Stomach smooth muscle (tissue), 2 donors: Measurements from ENCODE around the gene PTPN3.

ENCODE experiments used
- H3K27ac ChIP-seq: one replicate; pipeline ENCODE4 v1.7.0; 2013; ENCODE audit warnings: mild to moderate bottlenecking, low read length, inconsistent platforms
- H3K27me3 ChIP-seq, 2 donors: one replicate each; pipeline ENCODE4 v1.7.0; 2013; ENCODE audit warnings: low read length in 2 of 2; ENCODE audit not compliant: insufficient read depth in 2 of 2, control insufficient read depth in 1 of 2
- H3K36me3 ChIP-seq, 2 donors: one replicate each; pipeline ENCODE4 v1.7.0; 2013; ENCODE audit warnings: low read length in 2 of 2; ENCODE audit not compliant: control insufficient read depth in 2 of 2, insufficient read depth in 2 of 2
- H3K4me1 ChIP-seq: one replicate; pipeline ENCODE4 v1.7.0; 2013; ENCODE audit warnings: low read length; ENCODE audit not compliant: control insufficient read depth, insufficient read depth
- H3K4me3 ChIP-seq, 2 donors: one replicate each; pipeline ENCODE4 v1.7.0; 2013; ENCODE audit warnings: low read length in 2 of 2
- H3K9ac ChIP-seq, 2 donors: one replicate each; pipeline ENCODE4 v1.7.0; 2013; ENCODE audit warnings: low read length in 2 of 2, mild to moderate bottlenecking in 1 of 2
- H3K9me3 ChIP-seq, 2 donors: one replicate each; pipeline ENCODE4 v1.7.0; 2013; ENCODE audit warnings: low read length in 2 of 2; ENCODE audit not compliant: control insufficient read depth in 2 of 2
- donor health status: healthy.
- donor health status: Pancreatic carcinoma.

PTPN3 gene

DNA sequence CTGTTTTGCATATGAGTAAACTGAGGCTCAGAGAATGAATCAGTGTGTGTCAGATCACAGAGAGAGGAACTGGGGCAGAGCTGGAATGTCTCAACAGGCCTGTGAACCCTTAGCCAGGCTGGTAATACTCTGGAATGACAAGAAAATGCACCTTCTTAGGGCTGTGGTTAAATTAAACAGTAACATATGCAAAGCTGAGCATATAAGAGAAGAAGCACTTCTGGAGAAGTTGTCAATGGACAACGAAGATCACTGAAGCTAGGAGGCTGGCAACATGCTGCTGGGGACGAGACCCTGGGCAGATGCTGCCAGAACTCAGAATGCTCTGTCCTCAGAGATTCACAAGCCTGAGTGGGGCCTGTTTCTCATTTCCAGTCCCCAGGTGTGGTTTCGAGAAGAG is 112.6 kb downstream of the PTPN3 start:
- Histone ChIP-seq H3K27me3 (no peaks in the 10 kb centered on the region), H3K27ac (no peak overlapping the region), H3K4me1 (no peaks in the 10 kb centered on the region), H3K9me3 (no peaks in the 10 kb centered on the region), H3K36me3 (no peaks in the 10 kb centered on the region), H3K9ac (no peak overlapping the region), H3K4me3 (no peak overlapping the region)

DNA sequence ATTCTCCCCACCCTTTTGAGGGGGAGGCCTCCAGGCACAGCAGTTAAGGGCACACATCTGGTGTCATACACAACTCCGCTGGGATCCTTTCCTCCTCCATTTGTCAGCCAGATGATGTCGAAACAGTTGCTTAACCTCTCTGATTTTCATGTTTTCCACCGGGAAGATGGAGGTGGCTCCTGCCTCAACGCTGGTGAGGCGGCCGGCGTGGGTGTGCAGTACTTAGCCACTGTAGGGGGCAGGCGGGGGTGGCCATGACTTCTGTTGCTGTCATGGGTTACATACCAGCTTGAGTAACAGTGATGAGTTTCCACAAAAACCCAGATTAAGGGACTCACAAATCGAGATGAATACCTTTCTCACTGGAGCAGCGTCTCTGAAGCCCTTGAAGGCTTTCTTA is 114.2 kb downstream of the PTPN3 start:
- H3K27me3 ChIP-seq = no peaks in the 10 kb centered on the region
- no peaks in the 10 kb centered on the region for H3K4me1 ChIP-seq
- H3K27ac ChIP-seq = no peak overlapping the region
- H3K9me3 ChIP-seq = no peaks in the 10 kb centered on the region
- no peak overlapping the region for H3K4me3 ChIP-seq
- no peak overlapping the region for H3K9ac ChIP-seq
- H3K36me3 ChIP-seq = no peaks in the 10 kb centered on the region

DNA sequence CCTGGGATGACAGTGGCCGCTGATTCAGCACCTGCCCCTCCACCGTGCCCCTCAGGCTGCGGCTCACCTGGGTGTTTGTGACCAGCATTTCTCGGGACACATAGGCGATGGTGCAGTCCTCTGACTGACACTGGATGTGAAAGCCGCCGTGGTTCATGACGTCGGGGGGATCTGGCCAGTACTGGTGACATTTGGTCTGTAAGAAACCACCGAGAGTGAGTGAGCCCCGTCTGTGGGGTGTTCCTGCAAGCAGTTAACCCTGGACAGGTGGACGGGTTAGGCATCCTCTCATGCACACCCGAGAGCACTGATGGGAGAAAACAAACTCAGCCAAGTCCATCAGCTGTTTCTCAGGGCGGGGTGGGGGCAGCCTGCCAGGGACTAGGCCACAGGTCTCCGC is 114.8 kb downstream of the PTPN3 start:
- Histone ChIP-seq H3K4me1 (no peaks in the 10 kb centered on the region), H3K27me3 (no peaks in the 10 kb centered on the region), H3K27ac (no peak overlapping the region), H3K9me3 (no peaks in the 10 kb centered on the region), H3K9ac (no peak overlapping the region), H3K4me3 (no peak overlapping the region), H3K36me3 (no peaks in the 10 kb centered on the region)

DNA sequence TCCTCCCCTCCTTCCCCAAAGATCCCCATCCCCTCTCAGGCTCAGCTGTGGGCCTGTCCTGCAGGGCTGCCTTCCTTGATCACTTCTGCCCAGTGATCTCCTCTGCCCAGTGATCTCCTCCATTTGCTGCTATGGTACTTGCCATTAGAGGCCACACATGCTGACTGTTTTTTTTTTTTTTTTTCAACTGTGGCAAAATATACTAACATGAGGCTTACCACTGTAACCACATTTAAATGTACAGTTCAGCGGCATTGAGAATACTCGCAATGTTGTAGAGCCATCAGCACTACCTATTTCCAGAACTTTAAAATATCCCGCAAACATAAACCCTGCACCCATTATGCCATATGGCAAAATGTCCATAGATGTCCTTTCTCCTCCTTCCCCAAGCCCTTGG is 115.5 kb downstream of the PTPN3 start:
- Histone ChIP-seq H3K36me3 (no peaks in the 10 kb centered on the region), H3K4me1 (no peaks in the 10 kb centered on the region), H3K4me3 (no peak overlapping the region), H3K27ac (no peak overlapping the region), H3K9ac (no peak overlapping the region), H3K9me3 (no peaks in the 10 kb centered on the region), H3K27me3 (no peaks in the 10 kb centered on the region)

DNA sequence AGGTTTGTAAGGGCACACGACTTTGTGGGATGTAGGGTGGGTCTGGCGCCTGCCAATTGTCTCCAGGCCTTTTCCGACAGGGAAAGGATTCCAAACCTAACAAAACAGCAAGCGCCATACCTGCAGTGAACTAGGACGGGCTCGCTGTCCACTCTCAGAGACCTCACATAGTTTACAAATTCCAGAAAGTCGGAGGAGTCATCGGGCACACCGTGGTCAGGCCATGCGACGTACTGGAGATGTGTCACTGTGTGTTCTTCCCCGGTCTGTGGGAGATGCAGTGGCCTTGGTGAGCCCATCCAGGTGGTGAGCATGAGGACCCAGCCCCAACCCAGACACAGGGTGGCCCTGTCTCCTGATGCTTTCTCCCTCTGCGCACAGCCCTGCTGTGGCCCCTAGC is 115.9 kb downstream of the PTPN3 start:
- Histone ChIP-seq H3K9ac (no peak overlapping the region), H3K9me3 (no peaks in the 10 kb centered on the region)

DNA sequence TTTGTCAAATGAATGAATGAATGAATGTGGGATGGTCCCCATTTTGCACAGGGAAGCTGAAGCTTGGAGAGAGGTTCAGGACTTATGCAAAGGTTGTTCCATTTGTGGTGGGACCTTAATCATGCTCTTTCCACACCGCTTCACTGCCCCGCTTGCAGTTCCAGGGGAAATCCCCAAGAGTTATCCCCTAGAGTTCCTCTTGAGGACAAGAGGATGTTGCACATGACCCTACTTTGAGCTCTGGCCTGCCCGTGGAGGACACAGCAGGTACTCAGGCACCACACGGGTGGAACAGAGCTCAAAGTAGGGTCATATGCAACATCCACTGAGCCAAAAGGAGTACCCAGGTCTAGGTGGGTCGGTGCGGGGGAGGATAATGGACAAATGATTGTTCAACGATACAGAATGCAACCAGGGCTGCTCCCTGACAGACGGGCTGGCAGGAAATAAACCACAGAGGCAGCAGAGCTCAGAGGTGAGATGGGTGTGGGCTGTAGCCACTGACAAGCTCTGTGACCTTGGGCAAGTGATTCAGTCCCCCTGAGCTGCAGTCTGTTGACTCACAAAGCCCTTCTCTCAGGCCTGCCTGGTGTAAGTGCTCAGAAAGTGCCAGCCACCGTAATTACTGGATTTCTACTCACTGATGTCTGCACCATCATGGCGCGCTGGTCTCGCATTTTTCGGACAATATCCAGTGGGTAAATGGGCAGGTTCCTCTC is 116.9 kb downstream of the PTPN3 start:
- Histone ChIP-seq H3K27ac (no peak overlapping the region), H3K4me3 (no peak overlapping the region), H3K4me1 (no peaks in the 10 kb centered on the region), H3K9ac (no peak overlapping the region), H3K9me3 (no peaks in the 10 kb centered on the region), H3K36me3 (no peaks in the 10 kb centered on the region), H3K27me3 (no peaks in the 10 kb centered on the region)

More for the DNA sequence above, 115.9 kb downstream of the PTPN3 start:
- Histone ChIP-seq H3K27ac (no peak overlapping the region), H3K27me3 (no peaks in the 10 kb centered on the region), H3K4me3 (no peak overlapping the region), H3K36me3 (no peaks in the 10 kb centered on the region), H3K4me1 (no peaks in the 10 kb centered on the region)

DNA sequence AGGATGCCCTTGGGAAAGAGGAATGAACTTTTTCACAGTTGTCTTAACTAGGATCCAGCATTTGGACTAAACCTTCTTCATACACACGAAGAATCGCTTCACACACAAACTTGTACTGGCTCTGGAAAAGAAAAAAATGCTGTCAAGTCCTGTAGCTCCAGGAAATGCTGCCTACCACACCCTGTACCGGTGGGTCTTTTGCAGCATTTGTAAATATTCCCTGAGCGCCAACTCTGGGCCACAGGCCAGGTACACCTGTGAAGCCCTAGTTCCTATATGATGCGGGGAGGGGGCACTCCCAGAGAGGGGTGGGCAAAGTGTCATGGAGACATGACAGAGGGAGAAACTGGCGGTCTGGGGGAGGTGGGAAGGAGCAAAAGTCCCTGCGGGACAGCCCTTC is 118.6 kb downstream of the PTPN3 start:
- Histone ChIP-seq H3K27me3 (no peaks in the 10 kb centered on the region), H3K27ac (no peak overlapping the region), H3K4me3 (no peak overlapping the region), H3K9ac (no peak overlapping the region), H3K9me3 (no peaks in the 10 kb centered on the region), H3K36me3 (no peaks in the 10 kb centered on the region), H3K4me1 (no peaks in the 10 kb centered on the region)

DNA sequence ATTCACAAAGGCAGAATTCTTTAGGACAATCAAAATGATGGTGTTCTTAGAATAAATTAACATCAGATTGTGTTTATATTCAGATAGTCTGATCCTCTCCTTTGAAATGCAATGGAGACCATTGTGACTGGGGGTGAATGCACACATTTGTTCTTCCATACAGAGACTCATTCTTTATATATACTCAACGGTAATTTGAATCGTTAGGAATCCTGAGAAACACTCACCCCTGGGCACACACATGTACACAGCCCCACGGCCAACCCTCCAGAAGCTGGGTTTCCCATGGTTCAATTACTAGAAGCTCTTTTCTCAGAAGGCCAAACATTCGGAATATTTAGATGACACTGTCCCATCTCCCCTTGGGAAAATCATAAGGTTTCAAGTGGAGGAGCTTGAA is 119.8 kb downstream of the PTPN3 start:
- Histone ChIP-seq H3K4me1 (no peaks in the 10 kb centered on the region), H3K4me3 (no peak overlapping the region), H3K9me3 (no peaks in the 10 kb centered on the region), H3K27ac (no peak overlapping the region), H3K27me3 (no peaks in the 10 kb centered on the region), H3K36me3 (no peaks in the 10 kb centered on the region), H3K9ac (no peak overlapping the region)

DNA sequence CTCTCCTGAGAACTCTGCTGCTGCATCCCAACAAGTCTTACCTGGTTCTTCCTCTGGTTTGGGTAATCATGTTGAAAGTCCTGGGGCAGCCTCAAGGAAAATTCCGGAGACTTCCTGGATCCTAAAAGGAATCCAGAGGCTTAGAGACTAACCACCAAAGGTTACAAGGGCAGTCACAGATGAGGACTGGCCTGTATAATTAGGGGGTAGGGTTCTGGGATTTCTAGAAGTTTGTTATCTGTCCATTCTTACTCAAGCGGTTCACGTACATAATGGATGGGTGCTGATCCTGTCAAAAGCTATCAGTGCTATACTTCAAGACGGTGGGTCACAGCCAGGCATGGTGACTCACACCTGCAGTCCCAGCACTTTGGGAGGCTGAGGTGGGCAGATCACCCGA is 125.9 kb downstream of the PTPN3 start:
- Histone ChIP-seq H3K27ac (no peak overlapping the region), H3K4me1 (no peaks in the 10 kb centered on the region), H3K27me3 (no peaks in the 10 kb centered on the region), H3K9me3 (peaks cover 0 to 4% of the 10 kb centered on the region in 2 donors), H3K9ac (no peak overlapping the region), H3K4me3 (no peak overlapping the region), H3K36me3 (no peaks in the 10 kb centered on the region)

DNA sequence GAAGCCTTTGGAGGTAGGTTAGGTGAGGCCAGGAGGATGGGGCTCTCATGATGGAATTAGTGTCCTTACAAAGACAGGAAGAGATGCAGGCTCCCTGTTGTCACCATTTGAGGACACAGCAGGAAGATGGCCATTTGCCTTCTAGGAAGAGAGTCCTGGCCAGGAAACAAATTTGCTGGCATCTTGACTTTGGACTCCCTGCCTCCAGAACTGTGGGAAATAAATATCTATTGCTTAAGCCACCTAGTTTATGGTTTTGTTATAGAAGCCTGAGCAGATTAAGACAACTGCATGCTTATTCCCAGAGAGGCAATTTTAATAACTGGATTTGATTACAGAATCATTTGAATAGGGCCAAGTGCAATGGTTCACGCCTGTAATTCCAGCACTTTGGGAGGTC is 126.7 kb downstream of the PTPN3 start:
- Histone ChIP-seq H3K36me3 (no peaks in the 10 kb centered on the region), H3K4me1 (no peaks in the 10 kb centered on the region), H3K27me3 (no peaks in the 10 kb centered on the region), H3K9me3 (peaks cover 0 to 4% of the 10 kb centered on the region in 2 donors), H3K27ac (no peak overlapping the region), H3K9ac (no peak overlapping the region), H3K4me3 (no peak overlapping the region)

DNA sequence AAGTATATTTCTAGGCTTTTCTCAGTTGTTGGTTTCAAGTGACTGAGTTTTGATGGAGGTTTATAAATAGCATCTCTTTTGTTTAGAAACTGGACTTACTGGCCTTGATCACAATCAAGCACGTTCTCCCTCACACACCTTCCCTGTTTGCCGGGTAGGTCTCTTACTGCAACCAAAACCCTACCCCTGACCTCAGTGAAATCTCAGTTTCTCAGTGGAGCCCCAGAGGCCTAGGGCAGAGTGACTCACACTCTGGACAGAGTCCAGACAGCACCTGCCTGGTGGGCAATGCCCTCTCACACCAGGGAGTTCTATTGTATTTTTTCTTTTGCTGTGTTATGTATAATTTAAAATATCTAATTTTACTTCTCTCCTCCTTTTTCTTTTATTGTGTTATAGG is 128.8 kb downstream of the PTPN3 start:
- Histone ChIP-seq H3K9me3 (peaks cover 0 to 4% of the 10 kb centered on the region in 2 donors), H3K27ac (no peak overlapping the region), H3K9ac (no peak overlapping the region), H3K4me1 (no peaks in the 10 kb centered on the region), H3K36me3 (no peaks in the 10 kb centered on the region), H3K27me3 (no peaks in the 10 kb centered on the region), H3K4me3 (no peak overlapping the region)
